NCI-H2196 (cell line): ENCODE results near the gene ZNF569.
"Not testable (repeated sequence)": the region's sequence is repeated elsewhere in the genome, so short reads cannot be mapped to it uniquely, and the experiment has no call there.

ENCODE experiments used
- DNase-seq: peaks from one replicate; lab custom pipeline; 2025; ENCODE audit not compliant: unreplicated experiment; lab: John Stamatoyannopoulos, UW

The ZNF569 gene

DNA sequence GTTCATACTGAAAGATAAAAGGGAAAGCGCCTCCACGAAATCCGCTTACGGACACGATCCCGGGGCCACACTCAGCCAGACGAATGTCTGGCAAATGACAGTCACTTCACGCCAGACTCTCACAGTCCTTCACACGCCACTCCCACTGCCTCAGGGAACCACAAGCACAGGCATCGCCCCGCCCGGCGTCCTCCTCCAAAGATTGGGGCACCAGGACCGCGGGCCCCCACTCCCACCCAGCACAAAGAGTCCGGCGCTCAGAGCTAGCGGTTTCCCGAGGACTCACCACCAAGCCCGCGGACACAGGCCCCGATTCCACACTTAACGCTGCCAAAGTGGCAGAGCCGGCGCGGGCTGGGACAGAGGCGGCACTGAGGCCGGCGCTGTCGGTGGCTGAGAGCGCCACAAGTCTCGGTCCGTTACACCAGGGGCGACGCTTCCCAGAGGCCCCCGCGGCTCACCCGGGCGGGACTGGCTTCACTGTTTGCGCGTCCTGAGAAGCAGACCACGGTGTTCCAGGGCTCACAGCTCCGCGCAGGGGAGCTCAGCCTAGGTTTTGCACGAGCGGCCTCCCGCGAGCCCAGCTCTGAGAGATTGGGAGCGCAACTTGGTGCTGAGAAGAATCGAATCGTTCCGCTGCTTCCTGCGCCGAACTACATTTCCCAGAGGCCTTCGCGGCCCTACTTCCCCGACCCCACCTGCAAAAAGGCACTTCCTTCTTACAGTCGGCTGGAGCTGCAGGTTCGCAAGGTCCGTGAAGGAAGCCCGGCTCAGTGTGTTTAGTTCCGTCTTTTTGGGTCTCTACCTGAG is at the start of gene ZNF569:
Gene ZNF569, minus strand, starts transcription at position 647 of the 810 bp plus-strand sequence. CDS start 22,523 bp downstream, outside the sequence.
- peak; percentile 83 for DNase-seq

- no peak for DNase-seq
Observed at GRCh38 chr19:37513397-37513796, 46.2 kb upstream of the ZNF569 start.

- no peak for DNase-seq
Observed at GRCh38 chr19:37511821-37512220, 44.6 kb upstream of the ZNF569 start.

DNA sequence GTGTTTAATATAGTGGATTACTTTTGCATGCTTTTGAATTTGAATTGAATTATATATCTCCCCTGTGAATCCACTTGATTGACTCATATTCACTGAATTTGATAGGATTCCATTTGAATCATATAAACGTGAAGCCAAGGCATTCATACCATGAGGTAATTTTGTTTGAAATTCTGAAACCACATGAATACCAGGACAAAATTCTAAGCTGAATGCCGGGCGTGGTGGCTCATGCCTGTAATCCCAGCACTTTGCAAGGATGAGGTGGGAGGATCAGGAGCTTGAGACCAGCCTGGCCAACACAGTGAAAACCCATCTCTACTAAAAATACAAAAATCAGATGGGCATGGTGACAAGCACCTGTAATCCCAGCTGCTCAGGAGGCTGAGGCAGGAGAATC is 43.9 kb upstream of the ZNF569 start:
- DNase-seq, result no peak

DNA sequence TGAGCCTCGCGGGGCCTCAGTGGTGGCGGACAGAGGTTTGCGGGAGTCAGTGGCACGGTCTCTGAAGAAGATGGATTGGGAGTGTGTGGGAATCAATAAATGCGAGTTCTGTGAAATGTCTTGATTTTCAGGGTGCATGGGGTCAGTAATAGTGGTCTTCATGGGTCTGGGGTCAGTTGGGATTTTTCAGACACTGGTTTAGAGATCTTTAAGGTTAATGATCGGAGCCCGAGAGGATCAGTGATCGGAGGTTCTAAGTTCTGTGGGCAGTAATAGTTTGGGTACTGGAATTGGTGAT is 39.9 kb upstream of the ZNF569 start:
- no peak for DNase-seq

GRCh38 chr19:37506387-37507166 is 39.3 kb upstream of the ZNF569 start, which contains the start of gene ZNF793:
TSS of gene ZNF793 (plus strand) at chr19:37506939. CDS start at chr19:37523440, 16,501 bp downstream.
- DNase-seq, result peak; percentile 82

GRCh38 chr19:37505958-37506386 is 38.7 kb upstream of the ZNF569 start:
- no peak for DNase-seq

- DNase-seq, result no peak
Observed at GRCh38 chr19:37492213-37492612, 25.0 kb upstream of the ZNF569 start.

DNA sequence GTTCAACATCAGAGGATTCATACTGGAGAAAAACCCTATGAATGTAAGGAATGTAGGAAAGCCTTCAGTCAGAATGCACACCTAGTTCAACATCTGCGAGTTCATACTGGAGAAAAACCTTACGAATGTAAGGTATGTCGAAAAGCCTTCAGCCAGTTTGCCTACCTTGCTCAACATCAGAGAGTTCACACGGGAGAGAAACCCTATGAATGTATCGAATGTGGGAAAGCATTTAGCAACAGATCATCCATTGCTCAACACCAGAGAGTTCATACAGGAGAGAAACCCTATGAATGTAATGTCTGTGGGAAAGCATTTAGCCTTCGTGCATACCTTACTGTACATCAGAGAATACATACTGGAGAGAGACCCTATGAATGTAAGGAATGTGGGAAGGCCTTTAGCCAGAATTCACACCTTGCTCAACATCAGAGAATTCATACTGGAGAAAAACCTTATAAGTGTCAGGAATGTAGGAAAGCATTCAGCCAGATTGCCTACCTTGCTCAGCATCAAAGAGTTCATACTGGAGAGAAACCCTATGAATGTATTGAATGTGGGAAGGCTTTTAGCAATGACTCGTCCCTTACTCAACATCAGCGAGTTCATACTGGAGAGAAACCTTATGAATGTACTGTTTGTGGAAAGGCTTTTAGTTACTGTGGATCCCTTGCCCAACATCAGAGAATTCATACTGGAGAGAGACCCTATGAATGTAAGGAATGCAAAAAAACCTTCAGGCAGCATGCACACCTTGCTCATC is 17.3 kb upstream of the ZNF569 start:
- DNase-seq, result no peak

DNA sequence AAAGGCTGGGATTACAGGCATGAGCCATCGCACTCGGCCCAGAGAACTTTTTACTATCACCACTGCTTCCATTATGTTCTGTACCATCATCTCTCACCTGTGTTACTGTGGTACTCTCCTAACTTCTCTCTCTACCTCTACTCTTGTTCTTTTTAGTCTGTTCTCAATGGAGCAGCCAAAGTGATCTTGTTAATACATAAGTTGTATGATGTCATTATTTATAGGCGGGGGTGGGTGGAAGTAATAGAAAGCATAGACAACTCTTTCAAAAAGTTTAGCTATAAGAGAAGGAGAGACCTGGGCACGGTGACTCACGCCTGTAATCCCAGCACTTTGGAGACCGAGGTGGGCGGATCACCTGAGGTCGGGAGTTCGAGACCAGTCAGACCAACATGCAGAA is 4.9 kb upstream of the ZNF569 start:
- no peak for DNase-seq

DNA sequence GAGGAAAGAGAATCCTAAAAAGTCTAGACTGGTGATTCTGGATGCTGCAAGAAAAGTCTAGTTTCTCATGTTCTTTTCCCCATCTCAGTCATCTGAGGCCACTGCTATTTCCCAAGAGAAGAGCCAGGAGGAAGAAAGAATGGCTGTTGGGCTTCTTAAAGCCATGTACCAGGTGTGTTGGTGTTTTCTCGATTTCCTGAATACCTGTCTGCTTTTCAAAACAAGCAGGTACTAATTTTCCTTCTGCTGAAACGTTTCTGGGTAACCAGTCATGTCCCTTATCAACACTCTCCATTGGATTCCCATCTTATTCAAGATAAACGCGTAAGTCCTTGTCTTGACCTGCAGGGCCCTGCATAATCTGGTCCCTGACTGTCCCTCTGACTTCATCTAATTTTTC is 3.0 kb upstream of the ZNF569 start:
- no peak for DNase-seq

DNA sequence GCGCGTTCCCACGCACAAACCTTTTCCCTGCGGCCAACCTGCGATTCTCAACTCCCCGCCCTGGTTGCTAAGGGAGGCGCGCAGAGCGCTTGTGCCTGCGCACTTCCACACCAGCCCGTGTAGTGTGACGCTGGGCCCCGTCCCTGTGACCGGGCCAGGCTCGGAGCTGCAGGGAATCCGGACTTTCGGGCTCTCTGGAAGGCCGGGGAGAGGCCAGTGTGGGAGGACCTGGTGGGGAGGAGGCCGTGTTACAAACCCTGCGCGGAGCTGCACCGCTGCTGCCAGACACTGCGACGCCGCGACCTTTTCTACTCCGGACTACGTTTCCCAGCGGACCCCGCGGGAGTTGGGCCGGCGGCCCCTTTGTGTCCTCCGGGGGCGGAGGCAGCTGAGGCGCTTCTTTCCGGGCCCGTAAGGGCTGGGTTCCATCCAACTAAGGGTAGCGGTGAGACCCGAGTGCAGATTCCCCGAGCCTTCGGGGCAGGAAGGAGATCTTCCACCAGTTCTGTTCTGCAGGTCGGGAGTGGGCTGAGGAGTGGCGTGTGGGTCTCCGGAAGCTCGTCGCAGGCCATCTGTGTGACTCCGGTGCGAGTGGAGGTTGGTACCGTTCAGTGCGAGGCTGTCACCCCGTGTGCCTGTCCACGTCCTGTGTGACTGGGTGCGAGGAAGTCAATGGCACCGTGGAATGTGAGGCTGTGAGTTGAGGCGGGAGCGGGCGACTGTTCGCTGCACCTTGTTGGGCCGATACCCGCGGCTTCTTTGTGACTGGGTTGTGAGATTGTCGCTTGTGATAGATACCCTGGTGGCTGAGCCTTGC is 1.9 kb upstream of the ZNF569 start, which contains the start of gene ZNF570:
Gene ZNF570, plus strand, starts transcription at position 396 of the 817 bp plus-strand sequence. CDS start 999 bp downstream, outside the sequence.
- DNase-seq, result peak; percentile 88

- no peak for DNase-seq
Observed at GRCh38 chr19:37467608-37468090, 405 bp upstream of the ZNF569 start.

DNA sequence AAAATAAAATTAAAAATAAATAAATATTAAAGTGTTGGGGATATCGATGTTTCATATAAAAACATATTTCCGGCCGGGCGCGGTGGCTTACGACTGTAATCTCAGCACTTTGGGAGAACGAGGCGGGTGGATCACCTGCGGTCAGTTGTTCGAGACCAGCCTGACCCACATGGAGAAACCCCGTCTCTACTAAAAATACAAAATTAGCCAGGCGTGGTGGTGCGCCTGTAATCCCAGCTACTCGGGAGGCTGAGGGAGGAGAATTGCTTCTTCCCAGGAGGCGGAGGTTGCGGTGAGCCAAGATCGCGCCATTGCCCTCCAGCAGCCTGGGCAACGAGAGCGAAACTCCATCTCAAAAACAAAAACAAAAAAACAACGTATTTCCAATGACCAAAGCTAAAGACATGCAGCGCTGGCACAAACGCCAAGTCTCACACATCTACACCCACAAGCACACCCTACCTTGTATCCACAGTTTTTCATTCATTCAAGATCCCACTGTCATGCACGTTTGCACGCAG is 907 bp downstream of the ZNF569 start:
- no peak for DNase-seq

- no peak for DNase-seq
Observed at GRCh38 chr19:37452500-37453245, 14.6 kb downstream of the ZNF569 start.

DNA sequence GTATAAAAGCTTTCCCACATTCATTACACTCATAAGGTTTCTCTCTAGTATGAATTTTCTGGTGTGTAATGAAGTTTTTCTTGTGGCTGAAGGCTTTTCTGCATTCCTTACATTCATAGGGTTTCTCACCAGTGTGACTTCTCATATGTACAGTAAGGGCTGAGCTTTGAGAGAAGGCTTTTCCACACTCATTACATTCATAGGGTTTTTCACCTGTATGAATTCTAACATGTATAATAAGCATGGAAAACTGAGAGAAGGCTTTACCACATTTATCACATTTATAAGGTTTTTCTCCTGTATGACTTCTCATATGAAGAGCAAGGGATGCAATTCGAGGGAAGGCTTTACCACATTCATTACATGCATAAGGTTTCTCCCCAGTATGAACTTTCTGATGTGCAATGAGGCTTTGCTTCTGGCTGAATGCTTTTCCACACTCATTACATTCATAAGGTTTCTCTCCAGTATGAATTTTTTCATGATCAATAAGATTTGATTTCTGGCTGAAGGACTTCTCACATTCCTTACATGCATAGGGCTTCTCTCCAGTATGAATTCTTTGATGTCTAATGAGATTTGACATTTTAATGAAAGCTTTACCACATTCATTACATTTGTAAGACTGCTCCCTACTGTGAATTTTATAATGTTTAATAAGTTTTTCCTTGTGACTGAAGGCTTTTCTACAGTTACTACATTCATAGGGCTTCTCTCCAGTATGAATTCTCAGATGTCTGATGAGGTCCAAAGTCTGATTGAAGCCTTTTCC is 53.7 kb downstream of the ZNF569 start:
- no peak for DNase-seq

GRCh38 chr19:37412700-37413099 is 54.5 kb downstream of the ZNF569 start:
- DNase-seq, result no peak

GRCh38 chr19:37406140-37406846 is 61.0 kb downstream of the ZNF569 start:
- not testable (repeated sequence) for DNase-seq
